Measurements from ENCODE around the gene SPG21. TPM values are rescaled to one million over a fixed set of nuclear protein-coding genes. Genes with fewer than 3 reads are reported as not detected.

Gene SPG21
- total and polyA plus RNA-seq, 10 donors, result 48.9 to 101 (median 80.6) TPM

Other genes with a start within 250 kb of the SPG21 start
- gene RBPMS2, start 214.3 kb downstream of the SPG21 start, total RNA-seq, result 1 to 10 TPM; 1.2 to 6.0 (median 3.3) TPM
- 1 to 10 TPM; 1.0 to 3.0 (median 1.2) TPM for gene RBPMS2, start 214.3 kb downstream of the SPG21 start, polyA plus RNA-seq
- gene PIF1, start 164.3 kb downstream of the SPG21 start, total RNA-seq, result 10 to 100 TPM in 1 of 7 donors, 1 to 10 TPM in 6; 3.8 to 10.3 (median 6.6) TPM
- 1 to 10 TPM; 5.9 to 7.9 (median 7.7) TPM for gene PIF1, start 164.3 kb downstream of the SPG21 start, polyA plus RNA-seq
- 100 to 1,000 TPM; 124 to 249 (median 156) TPM for gene PLEKHO2, start 148.0 kb downstream of the SPG21 start, total RNA-seq
- 100 to 1,000 TPM in 1 of 3 donors, 10 to 100 TPM in 2; 33.9 to 130 (median 40.3) TPM for gene PLEKHO2, start 148.0 kb downstream of the SPG21 start, polyA plus RNA-seq
- gene ANKDD1A, start 78.0 kb downstream of the SPG21 start, total RNA-seq, result 10 to 100 TPM; 20.7 to 71.1 (median 48.2) TPM
- 10 to 100 TPM in 2 of 3 donors, 1 to 10 TPM in 1; 5.7 to 19.9 (median 11.7) TPM for gene ANKDD1A, start 78.0 kb downstream of the SPG21 start, polyA plus RNA-seq
- gene MTFMT, start 39.7 kb upstream of the SPG21 start, total RNA-seq, result 10 to 100 TPM; 10.8 to 27.5 (median 14.8) TPM
- 1 to 10 TPM; 3.7 to 8.3 (median 5.7) TPM for gene MTFMT, start 39.7 kb upstream of the SPG21 start, polyA plus RNA-seq
- not detected for gene SLC51B, start 55.5 kb upstream of the SPG21 start, total RNA-seq
- under 1 TPM in 1 of 3 donors, not detected in 2; 0.09 TPM for gene SLC51B, start 55.5 kb upstream of the SPG21 start, polyA plus RNA-seq
- gene RASL12, start 78.1 kb upstream of the SPG21 start, total RNA-seq, result 10 to 100 TPM in 2 of 7 donors, 1 to 10 TPM in 5; 8.3 to 38.5 (median 9.4) TPM
- 1 to 10 TPM; 2.7 to 6.5 (median 6.1) TPM for gene RASL12, start 78.1 kb upstream of the SPG21 start, polyA plus RNA-seq
- not detected for gene KBTBD13, start 86.8 kb upstream of the SPG21 start, total RNA-seq
- not detected for gene KBTBD13, start 86.8 kb upstream of the SPG21 start, polyA plus RNA-seq
- 10 to 100 TPM in 3 of 7 donors, 1 to 10 TPM in 4; 4.8 to 11.2 (median 7.9) TPM for gene UBAP1L, start 125.3 kb upstream of the SPG21 start, total RNA-seq
- 1 to 10 TPM; 2.5 to 8.4 (median 6.0) TPM for gene UBAP1L, start 125.3 kb upstream of the SPG21 start, polyA plus RNA-seq
- 10 to 100 TPM; 21.3 to 27.3 (median 25.1) TPM for gene PDCD7, start 143.9 kb upstream of the SPG21 start, total RNA-seq
- gene PDCD7, start 143.9 kb upstream of the SPG21 start, polyA plus RNA-seq, result 10 to 100 TPM in 2 of 3 donors, 1 to 10 TPM in 1; 9.8 to 16.1 (median 13.0) TPM
- gene CLPX, start 195.4 kb upstream of the SPG21 start, total RNA-seq, result 10 to 100 TPM; 42.2 to 58.3 (median 52.5) TPM
- gene CLPX, start 195.4 kb upstream of the SPG21 start, polyA plus RNA-seq, result 10 to 100 TPM in 2 of 3 donors, 1 to 10 TPM in 1; 9.5 to 13.8 (median 11.5) TPM
- gene CILP, start 221.6 kb upstream of the SPG21 start, total RNA-seq, result under 1 TPM; 0.19 to 0.85 (median 0.34) TPM
- 1 to 10 TPM in 1 of 3 donors, under 1 TPM in 2; 0.41 to 3.1 (median 0.45) TPM for gene CILP, start 221.6 kb upstream of the SPG21 start, polyA plus RNA-seq